Measurements from ENCODE around the gene PPP2R2C. TPM values are rescaled to one million over a fixed set of nuclear protein-coding genes. Genes with fewer than 3 reads are reported as not detected.

PPP2R2C gene
- total and polyA plus RNA-seq, 2 experiments from 2014 or later, result 1.3 to 9.2 TPM

- no peak for TF ChIP-seq EZH2phosphoT487 (IDR thresholded peaks at IDR 0.05; ENCODE audit: unreplicated experiment)
- TF ChIP-seq ETS1 (IDR thresholded peaks at IDR 0.05), result no peak
- TF ChIP-seq CTCF (conservative IDR thresholded peaks at IDR 0.05; ENCODE audit: low read depth in 2 of 2), result no peak
- TF ChIP-seq ZNF331 (CRISPR knock-in tag; IDR thresholded peaks at IDR 0.05; ENCODE audit: low read depth), result no peak
- TF ChIP-seq EZH2 (IDR thresholded peaks at IDR 0.05; ENCODE audit: low read depth, unreplicated experiment), result no peak
- no peak for TF ChIP-seq CREB1 (CRISPR knock-in tag; IDR thresholded peaks at IDR 0.05; ENCODE audit: low read depth)
- no peak for TF ChIP-seq STAT1 (IDR thresholded peaks at IDR 0.05; ENCODE audit: unreplicated experiment)
Measured at GRCh38 chr4:6300359-6300758, 172.1 kb downstream of the PPP2R2C start (continued).

- Mint-ChIP-seq H3K27me3 (ENCODE audit: insufficient read depth, low read depth, poor library complexity) (peaks cover 7% of the 10 kb centered on the region), H3K27ac (no peak overlapping the region), H3K4me3 (no peak overlapping the region), H3K36me3 (ENCODE audit: low read depth) (peaks cover 40% of the 10 kb centered on the region), H3K4me1 (no peaks in the 10 kb centered on the region), H3K9me3 (no peaks in the 10 kb centered on the region)
- Histone ChIP-seq H3K4me1 (ENCODE audit: insufficient read depth) (no peaks in the 10 kb centered on the region), H3K4me3 (no peak overlapping the region), H3K27me3 (ENCODE audit: insufficient read depth) (no peaks in the 10 kb centered on the region), H3K9me2 (ENCODE audit: insufficient read depth) (no peaks in the 10 kb centered on the region), H3F3A (replicated peaks; ENCODE audit: low read depth) (no peaks in the 10 kb centered on the region), H3K27ac (ENCODE audit: low read depth) (no peak overlapping the region), H3K36me3 (ENCODE audit: insufficient read depth) (no peaks in the 10 kb centered on the region; the same call in 1 of the 2 replicates), H4K20me1 (replicated peaks; ENCODE audit: insufficient read depth) (no peaks in the 10 kb centered on the region), H2AFZ (no peak overlapping the region), H3K4me2 (no peak overlapping the region), H3K79me2 (replicated peaks; ENCODE audit: insufficient read depth) (no peaks in the 10 kb centered on the region; the same call in 1 of the 2 replicates)
- ATAC-seq (no peak), DNase-seq (ENCODE audit: low spot score) (no peak)
- TF ChIP-seq NANOG (IDR thresholded peaks at IDR 0.05; ENCODE audit: borderline replicate concordance), result no peak
- no peak for TF ChIP-seq EZH2phosphoT487 (IDR thresholded peaks at IDR 0.05; ENCODE audit: unreplicated experiment)
- no peak for TF ChIP-seq ZNF462 (CRISPR knock-in tag; IDR thresholded peaks at IDR 0.05)
- no peak for TF ChIP-seq CREB1 (CRISPR knock-in tag; IDR thresholded peaks at IDR 0.05; ENCODE audit: low read depth)
- TF ChIP-seq EZH2 (IDR thresholded peaks at IDR 0.05; ENCODE audit: low read depth, unreplicated experiment), result no peak
- no peak for TF ChIP-seq JUNB (IDR thresholded peaks at IDR 0.05; ENCODE audit: unreplicated experiment)
- TF ChIP-seq STAT1 (IDR thresholded peaks at IDR 0.05; ENCODE audit: unreplicated experiment), result no peak
- TF ChIP-seq ZNF331 (CRISPR knock-in tag; IDR thresholded peaks at IDR 0.05; ENCODE audit: low read depth), result no peak
- TF ChIP-seq POLR2AphosphoS5 (IDR thresholded peaks at IDR 0.05; ENCODE audit: low read depth), result no peak
- no peak for TF ChIP-seq CTCF (conservative IDR thresholded peaks at IDR 0.05; ENCODE audit: low read depth in 2 of 2)
- no peak for TF ChIP-seq ZNF114 (CRISPR knock-in tag; IDR thresholded peaks at IDR 0.05)
Measured at GRCh38 chr4:6299875-6300274, 172.5 kb downstream of the PPP2R2C start.

Measured in GM23338 (cell line).